HG03159 (cell line): Measurements from ENCODE around the gene ASTN2.

Experiments used
- ATAC-seq: cut with Tn5 transposase; IDR thresholded peaks from one replicate; pipeline ENCODE4 v1.9.1; 2021; ENCODE audit warnings: mild to moderate bottlenecking, moderate library complexity; ENCODE audit not compliant: unreplicated experiment

The ASTN2 gene

GRCh38 chr9:117035546-117035945 is 379.3 kb downstream of the ASTN2 start:
- no peak for ATAC-seq

- no peak for ATAC-seq
Measured at GRCh38 chr9:117034866-117035265, 380.0 kb downstream of the ASTN2 start.

GRCh38 chr9:117030254-117030768 is 384.5 kb downstream of the ASTN2 start:
- no peak for ATAC-seq

GRCh38 chr9:117029341-117029740 is 385.5 kb downstream of the ASTN2 start:
- ATAC-seq: no peak

GRCh38 chr9:117028103-117028858 is 386.6 kb downstream of the ASTN2 start:
- no peak for ATAC-seq

GRCh38 chr9:117021906-117022305 is 393.0 kb downstream of the ASTN2 start:
- no peak for ATAC-seq

- ATAC-seq: no peak
Measured at GRCh38 chr9:117018966-117019617, 395.8 kb downstream of the ASTN2 start.

- no peak for ATAC-seq
Measured at GRCh38 chr9:117017414-117017985, 397.4 kb downstream of the ASTN2 start.

- ATAC-seq: no peak
Measured at GRCh38 chr9:117014061-117014460, 400.8 kb downstream of the ASTN2 start.

- no peak for ATAC-seq
Measured at GRCh38 chr9:117013440-117013995, 401.3 kb downstream of the ASTN2 start.

- no peak for ATAC-seq
Measured at GRCh38 chr9:117010061-117010460, 404.8 kb downstream of the ASTN2 start.

- ATAC-seq: no peak
Measured at GRCh38 chr9:117008876-117009275, 406.0 kb downstream of the ASTN2 start.

GRCh38 chr9:117008461-117008860 is 406.4 kb downstream of the ASTN2 start:
- ATAC-seq: no peak

- ATAC-seq: no peak
Measured at GRCh38 chr9:117002686-117003085, 412.2 kb downstream of the ASTN2 start.

- no peak for ATAC-seq
Measured at GRCh38 chr9:117000834-117001233, 414.0 kb downstream of the ASTN2 start.

GRCh38 chr9:117000196-117000723 is 414.6 kb downstream of the ASTN2 start:
- ATAC-seq: no peak

- ATAC-seq: no peak
Measured at GRCh38 chr9:116998305-116998704, 416.6 kb downstream of the ASTN2 start.

GRCh38 chr9:116992865-116993264 is 422.0 kb downstream of the ASTN2 start:
- ATAC-seq: no peak

- no peak for ATAC-seq
Measured at GRCh38 chr9:116991051-116991450, 423.8 kb downstream of the ASTN2 start.

GRCh38 chr9:116990592-116990991 is 424.3 kb downstream of the ASTN2 start:
- ATAC-seq: no peak

GRCh38 chr9:116987721-116988485 is 427.0 kb downstream of the ASTN2 start:
- ATAC-seq: no peak
